ENCODE data around the gene NFYC.

Gene NFYC

GRCh38 chr1:40820251-40820797 is 128.8 kb downstream of the NFYC start:
- 86% methylated on average over 3 of the region's 3 CpGs for WGBS
- Histone ChIP-seq H3K27me3 (ENCODE audit: insufficient read depth, low read length) (peaks cover 22% of the 10 kb centered on the region), H3K4me1 (ENCODE audit: insufficient read depth, low read length) (peaks cover 13% of the 10 kb centered on the region), H3K27ac (ENCODE audit: low read depth, low read length) (no peak overlapping the region), H3K9me3 (ENCODE audit: insufficient read depth, low read depth, low read length) (no peaks in the 10 kb centered on the region), H3K9ac (ENCODE audit: low read depth, low read length) (no peak overlapping the region), H3K4me3 (ENCODE audit: low read length) (no peak overlapping the region), H3K36me3 (ENCODE audit: insufficient read depth, low read length) (no peaks in the 10 kb centered on the region)

Measured in HUES64 (cell line).